ENCODE results near the gene PCSK5.

The PCSK5 gene

DNA sequence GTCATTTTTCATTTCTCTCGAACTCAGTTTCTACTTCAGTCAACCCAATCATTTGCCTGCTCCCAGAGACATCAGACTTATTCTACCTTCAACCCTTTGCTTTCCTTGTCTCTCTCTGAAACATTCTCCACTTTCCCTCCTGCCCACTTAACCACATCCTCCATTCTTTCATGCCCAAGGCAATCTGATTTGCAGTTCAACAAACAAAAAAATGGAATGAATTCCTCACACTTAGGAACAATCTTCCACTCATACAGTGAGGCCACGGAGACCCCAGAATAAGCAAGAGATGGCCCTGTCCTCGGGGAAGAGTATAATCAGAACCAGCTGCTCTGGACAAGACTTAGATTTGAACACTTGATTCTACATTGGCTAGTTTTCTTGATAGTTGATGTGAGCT is 323.3 kb downstream of the PCSK5 start:
- DNase-seq: no peak

DNA sequence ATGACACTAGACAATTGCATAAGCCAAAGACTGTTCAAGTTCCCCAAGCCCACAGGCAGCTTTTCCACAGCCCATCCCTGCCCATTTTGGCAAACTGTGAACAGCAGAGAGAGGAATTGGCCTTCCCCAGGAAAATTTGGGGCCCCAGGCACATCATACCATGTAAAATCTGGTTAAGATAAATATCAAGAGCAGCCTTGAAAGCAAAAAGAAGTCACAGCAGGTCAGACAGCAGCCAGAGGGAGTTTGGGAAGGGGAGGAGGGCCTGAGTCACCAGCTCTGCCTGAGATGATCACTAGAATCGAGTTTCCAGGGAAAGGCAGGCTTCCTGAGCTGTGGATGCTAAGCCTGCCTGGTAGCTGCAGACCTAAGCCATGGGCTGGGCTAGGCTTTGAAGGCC is 324.6 kb downstream of the PCSK5 start:
- DNase-seq: no peak

DNA sequence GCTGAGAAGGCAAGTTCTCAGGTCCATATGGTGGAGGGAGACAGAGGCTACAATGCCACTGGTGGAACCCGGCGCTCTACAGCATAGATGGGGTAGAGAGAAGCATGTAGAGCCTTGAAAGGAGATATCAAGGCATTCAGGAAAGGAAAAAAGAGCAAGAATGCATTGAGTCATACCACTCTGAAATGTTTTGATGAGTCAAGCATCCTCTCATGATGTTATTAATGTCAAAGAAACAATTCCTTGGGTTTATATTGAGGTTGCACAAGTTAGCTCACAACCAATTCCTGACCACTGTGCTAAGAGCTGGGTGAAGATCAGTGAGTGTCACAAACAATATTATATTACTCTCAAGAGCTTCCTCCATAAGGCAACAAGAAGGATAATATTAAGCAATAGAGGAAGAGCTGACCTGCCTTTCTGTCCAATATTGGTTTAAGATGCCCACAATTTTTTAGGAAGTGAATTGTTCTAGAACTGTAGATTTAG is 325.7 kb downstream of the PCSK5 start:
- DNase-seq: no peak

- no peak for DNase-seq
Measured at GRCh38 chr9:76218117-76218885, 327.8 kb downstream of the PCSK5 start.

DNA sequence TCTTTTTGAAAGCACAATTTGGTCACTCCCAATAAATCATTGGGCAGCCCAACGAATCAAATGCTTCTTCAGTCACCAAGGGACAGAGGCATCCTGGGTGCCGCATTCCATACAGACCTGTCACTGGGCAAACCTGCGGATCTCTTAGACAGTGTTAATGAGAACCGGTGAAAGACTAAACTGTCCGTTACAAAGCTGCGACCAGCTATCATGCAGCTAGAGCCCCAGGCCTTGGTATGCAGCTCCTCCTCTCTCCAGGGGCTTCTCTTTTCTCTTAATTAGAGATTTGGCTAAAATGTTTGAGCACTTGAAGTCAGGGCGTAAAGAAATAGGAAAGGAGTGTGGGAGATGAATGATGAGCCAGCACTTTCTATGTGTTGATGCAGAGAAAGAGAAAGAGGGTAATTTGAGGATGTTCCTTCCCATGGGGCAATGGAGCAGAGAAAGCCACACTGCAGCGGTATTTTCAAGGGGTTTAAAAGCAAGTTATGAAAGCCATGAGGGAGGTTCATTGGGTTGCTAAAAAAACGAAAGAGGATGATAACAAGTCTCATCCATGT is 328.5 kb downstream of the PCSK5 start:
- no peak for DNase-seq

DNA sequence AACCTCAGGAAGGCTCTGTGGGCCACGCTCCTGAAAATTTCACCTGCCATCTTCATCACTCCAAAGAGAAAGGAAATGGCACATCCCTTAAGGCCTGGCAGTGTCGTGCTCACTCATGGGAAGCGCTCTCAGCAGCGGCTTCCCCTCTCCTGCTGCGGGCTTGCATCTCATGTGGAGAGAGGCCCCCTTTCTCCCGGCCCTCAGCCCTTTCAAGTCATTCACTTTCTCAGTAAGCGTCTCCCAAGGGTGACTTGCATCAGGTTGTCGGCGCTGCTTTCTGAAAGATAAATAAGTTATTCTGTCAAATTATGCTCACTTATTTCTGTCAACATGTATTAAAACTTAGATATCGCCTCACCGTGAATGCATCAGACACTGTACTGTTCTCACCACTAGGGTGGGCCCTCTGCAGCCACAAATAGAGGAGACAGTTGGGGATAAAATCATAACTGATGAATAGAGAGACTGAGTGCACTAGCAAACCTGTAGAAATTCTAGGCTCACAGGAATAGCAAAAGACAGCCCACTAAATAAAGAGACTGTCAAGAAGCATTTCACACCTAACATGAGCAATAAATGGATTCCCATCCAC is 329.2 kb downstream of the PCSK5 start:
- DNase-seq: no peak

DNA sequence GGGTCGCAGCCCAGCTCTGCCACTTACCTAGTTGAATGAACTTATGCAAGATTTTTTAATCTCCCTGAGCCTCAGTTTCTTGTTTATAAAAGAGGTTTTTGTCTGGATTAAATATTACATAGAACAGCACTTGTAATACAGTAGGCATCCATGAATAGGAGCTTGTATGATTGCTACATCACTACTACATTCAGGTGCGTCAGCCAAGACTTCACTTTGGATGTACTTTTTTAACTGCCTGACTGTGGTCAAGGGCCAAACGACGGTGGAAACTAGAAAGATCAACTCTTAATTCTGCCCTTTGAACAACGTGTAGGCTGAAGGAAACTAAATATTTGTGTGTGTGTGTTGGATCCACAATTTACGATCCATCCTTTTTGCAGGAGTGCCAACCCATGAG is 330.9 kb downstream of the PCSK5 start:
- no peak for DNase-seq

DNA sequence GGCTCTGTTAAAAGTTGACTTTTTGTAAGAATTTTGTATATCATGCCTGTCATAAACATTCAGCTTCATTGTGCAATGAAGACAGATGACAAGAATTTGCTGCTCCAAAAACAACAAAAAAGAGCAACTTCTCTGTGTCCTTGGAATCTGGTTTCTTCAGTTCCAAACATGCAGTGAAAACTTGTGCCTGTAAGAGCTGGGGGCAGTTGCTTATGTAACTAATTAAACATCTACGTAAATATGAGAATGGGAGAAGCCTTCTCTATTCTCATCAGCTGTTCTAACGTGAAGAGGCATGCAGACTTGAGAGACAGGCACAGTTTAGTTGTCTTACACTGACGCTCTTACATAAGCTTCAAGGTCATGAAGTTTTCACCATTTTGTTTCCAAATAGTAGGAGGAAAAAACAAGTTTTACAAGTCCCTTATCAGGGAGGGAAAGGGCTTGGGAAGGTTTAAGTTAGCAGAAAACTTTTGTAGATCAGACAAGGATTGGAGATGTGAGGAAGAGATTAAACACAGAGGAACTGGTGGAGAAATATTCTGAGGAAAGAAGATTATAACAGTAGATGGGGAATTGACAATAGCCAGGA is 333.4 kb downstream of the PCSK5 start:
- DNase-seq: no peak

- no peak for DNase-seq
Measured at GRCh38 chr9:76227156-76227555, 336.7 kb downstream of the PCSK5 start.

DNA sequence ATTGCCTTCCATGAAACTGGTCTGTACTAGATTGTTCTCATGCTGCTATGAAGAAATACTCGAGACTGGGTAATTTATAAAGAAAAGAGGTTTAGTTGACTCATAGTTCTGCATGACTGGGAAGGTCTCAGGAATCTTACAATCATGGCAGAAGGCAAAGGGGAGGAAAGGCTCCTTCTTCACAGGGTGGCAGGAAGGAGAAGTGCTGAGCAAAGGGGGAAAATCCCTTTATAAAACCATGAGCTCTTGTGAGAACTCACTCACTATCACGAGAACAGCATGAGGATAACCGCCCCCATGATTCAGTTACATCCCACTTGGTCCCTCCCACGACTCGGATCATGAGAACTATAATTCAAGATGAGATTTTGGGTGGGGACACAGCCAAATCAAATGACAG is 340.5 kb downstream of the PCSK5 start:
- DNase-seq: no peak

DNA sequence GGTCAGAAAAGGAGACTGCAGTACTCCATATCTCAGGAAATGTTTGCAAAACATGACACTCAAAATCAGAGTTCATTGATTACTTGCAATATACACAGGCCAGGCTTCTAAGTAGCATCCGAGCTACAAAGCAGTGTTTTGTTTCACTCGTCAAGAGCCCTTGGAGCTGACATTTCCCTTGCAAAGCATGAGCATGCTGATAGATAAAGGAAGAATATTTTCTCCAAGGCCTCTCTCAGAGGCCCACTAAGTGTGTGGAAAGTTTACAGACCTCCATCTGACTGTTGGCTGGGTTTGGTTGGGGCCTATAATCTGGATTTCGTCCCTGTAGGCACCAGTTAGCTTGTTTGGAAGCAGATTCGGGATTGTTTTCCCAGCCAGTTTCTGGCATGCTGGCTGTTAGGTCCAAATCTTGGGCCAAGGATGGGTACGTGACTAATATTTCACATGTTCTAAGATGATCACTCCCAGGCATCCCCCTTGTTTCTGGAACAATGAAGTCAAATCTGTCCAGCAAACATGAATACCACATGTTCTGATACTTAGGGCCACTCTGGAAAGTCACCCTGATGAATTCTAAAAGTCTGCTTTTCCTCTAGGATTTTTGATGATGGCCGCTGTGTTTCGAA is 342.5 kb downstream of the PCSK5 start:
- no peak for DNase-seq

- DNase-seq: no peak
Measured at GRCh38 chr9:76240578-76240977, 350.1 kb downstream of the PCSK5 start.

- DNase-seq: no peak
Measured at GRCh38 chr9:76245518-76245917, 355.0 kb downstream of the PCSK5 start.

DNA sequence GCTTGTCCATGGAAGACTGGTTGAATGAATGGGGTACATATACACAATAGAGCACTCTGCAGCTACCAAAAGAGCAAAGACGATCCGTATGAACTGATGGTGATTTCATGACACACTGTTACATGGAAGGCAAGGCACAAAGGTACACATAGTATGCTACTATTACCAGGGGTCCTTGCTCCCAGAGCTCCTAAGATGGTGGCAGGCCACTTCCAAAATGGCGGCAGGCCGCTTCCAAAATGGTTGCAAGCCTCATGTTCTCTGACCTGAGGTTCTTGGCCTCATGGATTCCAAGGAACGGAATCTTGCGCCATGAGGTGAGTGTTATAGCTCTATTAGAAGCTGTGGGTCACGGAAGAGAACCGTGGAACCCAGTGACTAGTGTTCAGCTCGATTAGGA is 356.2 kb downstream of the PCSK5 start:
- DNase-seq: no peak

DNA sequence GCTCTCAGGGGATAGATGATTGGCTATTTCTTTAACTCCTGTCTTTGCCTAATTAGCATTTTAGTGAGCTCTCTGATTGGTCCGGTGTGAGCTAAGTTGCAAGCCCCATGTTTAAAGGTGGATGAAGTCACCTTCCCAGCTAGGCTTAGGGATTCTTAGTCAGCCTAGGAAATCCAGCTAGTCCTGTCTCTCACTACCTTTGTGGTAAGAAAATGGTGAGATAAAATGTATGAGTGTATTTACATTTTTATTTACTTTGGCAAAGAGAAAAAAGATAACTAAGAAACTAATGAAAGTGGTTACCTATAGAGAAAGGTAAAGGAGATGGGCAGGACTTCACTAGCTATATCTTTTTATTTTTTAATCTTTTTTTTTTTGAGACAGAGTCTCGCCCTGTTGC is 357.0 kb downstream of the PCSK5 start:
- DNase-seq: no peak

- DNase-seq: no peak
Measured at GRCh38 chr9:76249309-76249708, 358.8 kb downstream of the PCSK5 start.

DNA sequence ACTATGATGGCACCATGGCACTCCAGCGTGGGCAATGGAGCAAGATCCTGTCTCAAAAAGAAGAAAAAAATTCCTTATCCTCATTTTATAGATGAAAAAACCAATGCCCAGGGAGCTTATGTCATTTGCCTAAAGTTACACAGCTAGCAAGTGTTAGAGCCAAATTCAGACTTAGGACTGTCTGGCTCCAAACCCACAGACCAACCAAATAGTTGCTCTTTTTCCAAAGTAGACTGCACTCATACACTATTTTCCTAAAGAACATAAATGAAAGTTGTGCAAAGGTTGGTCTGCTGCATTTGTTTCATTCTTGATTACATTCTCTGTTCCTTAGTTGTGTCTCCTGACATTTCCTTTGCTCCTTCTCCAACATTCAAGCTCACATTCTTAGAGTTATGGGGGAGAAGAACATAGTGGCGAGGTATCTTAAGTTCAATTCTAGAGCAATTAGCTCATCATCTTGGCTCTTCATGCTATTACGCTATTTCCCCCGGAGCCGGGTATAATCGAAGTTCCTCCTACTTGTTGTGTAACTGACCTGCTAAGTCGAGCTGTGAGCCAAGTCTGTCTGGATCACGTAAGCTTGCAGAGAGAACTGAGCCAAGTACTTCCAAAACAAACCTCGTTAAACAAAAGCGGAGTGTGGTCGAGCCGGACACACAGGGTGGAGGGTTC is 365.4 kb downstream of the PCSK5 start:
- DNase-seq: no peak

GRCh38 chr9:76257311-76257710 is 366.8 kb downstream of the PCSK5 start:
- DNase-seq: no peak

DNA sequence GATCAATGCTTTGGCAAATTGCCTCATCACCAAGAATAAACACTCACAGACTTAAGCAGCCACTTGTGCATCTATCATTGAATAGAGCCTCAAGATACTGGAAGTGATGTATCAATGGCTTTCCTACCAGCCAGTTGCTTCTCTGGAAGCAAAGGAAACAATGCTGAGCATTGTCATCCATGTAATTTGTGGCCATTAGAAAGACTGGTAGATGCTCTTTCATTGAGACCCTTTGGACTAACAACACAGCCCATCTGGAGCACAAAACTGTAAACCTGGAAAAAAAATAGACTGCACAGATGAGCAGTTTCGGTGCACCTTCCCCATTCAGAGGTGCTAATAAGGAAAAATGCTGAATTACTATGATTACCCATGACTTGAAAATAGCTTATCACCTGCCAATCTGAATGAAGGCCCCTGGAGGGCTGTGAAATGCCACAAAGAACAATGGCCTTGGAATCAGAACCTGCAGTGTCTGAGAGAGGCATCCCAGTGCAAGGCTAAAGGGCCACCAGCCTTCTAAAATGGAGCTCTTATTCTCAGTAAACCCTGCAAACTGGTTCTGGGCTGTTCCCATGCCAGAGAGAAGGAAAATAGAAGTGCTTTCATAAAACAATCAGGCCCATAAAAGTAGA is 376.3 kb downstream of the PCSK5 start:
- DNase-seq: no peak

DNA sequence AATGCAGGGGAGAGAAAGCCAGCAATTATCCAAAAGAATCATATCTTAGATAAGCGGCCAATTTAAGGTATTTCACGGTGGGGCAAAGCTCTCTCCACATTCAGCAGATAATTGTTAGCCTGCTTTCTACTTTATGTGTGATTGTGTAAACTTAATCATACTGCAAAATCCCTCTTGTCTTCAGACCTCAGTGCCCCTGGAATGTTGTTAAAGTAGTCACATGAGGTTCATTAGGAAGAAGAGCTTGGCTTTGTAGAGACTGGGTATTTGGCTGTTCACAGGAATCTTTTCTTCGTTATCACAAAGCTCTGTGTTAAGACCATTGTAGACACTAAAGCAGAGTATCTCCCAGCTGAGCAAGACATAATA is 376.8 kb downstream of the PCSK5 start:
- DNase-seq: no peak

DNA sequence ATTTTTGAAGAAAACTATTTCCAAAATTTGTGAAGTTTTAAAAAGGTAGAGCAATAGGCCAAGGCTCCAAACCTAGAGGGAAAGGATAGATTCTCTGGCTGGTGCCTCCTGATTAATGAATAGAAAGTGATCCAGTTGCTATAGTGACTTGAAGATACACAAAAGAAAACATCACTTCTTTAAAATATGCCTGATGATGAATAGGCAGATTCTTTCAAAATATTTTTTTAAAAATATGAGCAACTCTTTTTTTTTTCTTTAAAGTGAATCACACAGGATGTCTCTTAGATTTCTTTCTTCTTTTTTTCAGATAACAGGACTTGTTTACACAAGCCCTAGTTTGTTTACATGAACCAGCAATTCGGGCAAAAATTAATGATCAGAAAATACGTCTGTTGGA is 379.3 kb downstream of the PCSK5 start:
- DNase-seq: no peak

- DNase-seq: no peak
Measured at GRCh38 chr9:76271755-76272154, 381.3 kb downstream of the PCSK5 start.

DNA sequence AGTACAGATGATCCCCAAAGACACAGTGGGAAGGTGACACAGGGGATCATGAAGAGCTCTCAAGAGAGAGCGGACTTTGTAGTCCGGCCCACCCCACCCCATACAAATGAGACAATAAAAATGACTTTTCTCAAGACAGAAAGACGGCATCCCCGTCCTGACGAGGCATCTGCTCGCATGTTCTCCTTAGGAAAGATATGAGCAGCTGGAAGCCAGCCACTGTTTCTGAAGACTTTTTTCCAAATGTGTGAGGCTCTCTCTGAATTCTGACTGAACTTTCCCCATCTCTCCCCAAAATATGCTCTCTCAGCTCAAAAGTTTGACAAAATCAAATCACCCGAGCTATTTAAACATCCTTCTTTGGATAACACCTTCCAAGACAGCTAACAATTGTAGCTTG is 398.6 kb downstream of the PCSK5 start:
- DNase-seq: no peak

Measured in DMS153 (cell line).